ENCODE measurements around the gene HAGH. TPM values are rescaled to one million over a fixed set of nuclear protein-coding genes. Genes with fewer than 3 reads are reported as not detected.

Gene HAGH
- total RNA-seq, 1 experiment from 2014 or later: 36.0 TPM

DNA sequence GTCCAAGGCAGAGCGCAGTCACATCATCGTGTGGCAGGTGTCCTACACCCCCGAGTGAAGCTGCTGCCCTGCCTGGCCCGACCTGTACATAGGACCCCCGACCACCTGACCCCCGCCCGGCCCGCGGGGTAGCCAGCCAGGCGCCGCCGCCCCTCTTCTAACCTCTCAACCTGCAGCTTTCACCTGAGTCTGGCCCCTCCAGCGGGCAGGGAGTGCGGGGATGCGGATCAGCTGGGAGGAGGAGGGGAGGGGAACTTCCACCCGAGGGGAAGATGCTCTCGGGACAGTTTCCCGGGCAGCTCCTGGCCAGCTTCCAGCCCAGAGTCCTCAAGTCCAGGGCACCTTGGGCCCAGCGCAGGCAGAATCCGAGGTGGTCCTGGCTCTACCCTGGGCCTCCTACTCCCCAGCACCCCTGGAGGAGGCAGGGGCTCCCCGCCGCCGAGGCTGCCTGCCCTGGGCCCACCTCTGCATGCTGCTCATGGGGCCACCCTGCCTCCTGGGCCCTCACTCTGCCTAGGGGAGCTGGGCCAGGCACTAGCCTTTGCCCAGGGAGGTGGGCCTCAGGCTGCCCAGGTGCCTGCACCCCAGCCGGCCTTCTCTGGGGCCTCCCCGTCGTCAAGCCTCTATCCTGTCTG, 57.7 kb downstream of the HAGH start:
- Mint-ChIP-seq H3K9me3 (no peaks in the 10 kb centered on the region), H3K27me3 (ENCODE audit: low read depth) (no peaks in the 10 kb centered on the region; the same call in 1 of the 2 replicates), H3K36me3 (peaks cover 4% of the 10 kb centered on the region), H3K4me1 (peaks cover 4% of the 10 kb centered on the region), H3K27ac (no peak overlapping the region), H3K4me3 (no peak overlapping the region)
- TF ChIP-seq TEAD4 (CRISPR knock-in tag; IDR thresholded peaks at IDR 0.05): no peak
- TF ChIP-seq JAZF1 (CRISPR knock-in tag; IDR thresholded peaks at IDR 0.05): no peak
- TF ChIP-seq CREM (CRISPR knock-in tag; IDR thresholded peaks at IDR 0.05): no peak
- TF ChIP-seq NFATC4 (CRISPR knock-in tag; IDR thresholded peaks at IDR 0.05): no peak
- no peak for TF ChIP-seq ZNF317 (CRISPR knock-in tag; IDR thresholded peaks at IDR 0.05; ENCODE audit: borderline replicate concordance, low read depth)
- 0 out of 2 replicates have a peak, but pooled peaks have one; percentile 25 for TF ChIP-seq PRRX2 (CRISPR knock-in tag; IDR thresholded peaks at IDR 0.05)
- 0 out of 2 replicates have a peak, but pooled peaks have one; percentile 3 for TF ChIP-seq ZNF416 (CRISPR knock-in tag; IDR thresholded peaks at IDR 0.05)
- ATAC-seq: no peak
- POLR2A ChIA-PET: interaction anchor here (0.5 to 1.4 kb wide), 2 partner anchors 196 to 252 kb away, joined by 3 to 4 read pairs; partner anchors contain the start of gene RPS2
- no peak for DNase-seq (ENCODE audit: low spot score)
- CTCF ChIA-PET: interaction anchor here (0.7 to 2.4 kb wide), 2 partner anchors 14 to 63 kb away, joined by 3 to 9 read pairs; partner anchors contain the start of genes NUBP2 and SPSB3

DNA sequence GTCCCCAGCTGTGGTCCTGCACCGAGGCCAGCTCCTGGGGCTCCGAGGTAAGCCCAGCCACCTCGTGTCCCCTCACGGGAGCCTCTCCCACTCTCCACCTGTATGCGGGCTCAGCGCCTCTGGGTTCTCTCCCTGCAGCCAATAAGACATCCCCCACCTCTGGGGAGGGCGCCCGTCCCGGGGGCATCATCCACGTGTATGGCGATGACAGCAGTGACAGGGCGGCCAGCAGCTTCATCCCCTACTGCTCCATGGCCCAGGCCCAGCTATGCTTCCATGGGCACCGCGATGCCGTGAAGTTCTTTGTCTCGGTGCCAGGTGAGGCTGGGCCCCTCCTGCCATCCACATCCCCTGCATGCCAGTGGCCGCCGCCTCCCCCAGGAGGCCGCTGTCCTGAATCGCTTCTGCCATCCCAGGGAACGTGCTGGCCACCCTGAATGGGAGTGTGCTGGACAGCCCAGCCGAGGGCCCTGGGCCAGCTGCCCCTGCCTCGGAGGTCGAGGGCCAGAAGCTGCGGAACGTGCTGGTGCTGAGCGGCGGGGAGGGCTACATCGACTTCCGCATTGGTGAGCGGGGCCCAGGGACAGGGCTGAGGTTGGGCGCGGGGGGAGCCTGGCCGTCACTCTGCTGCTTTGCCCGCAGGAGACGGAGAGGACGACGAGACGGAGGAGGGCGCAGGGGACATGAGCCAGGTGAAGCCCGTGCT, 58.4 kb downstream of the HAGH start:
- no peaks in the 10 kb centered on the region; the same call in 1 of the 2 replicates for H3K27me3 Mint-ChIP-seq (ENCODE audit: low read depth)
- H3K4me3 Mint-ChIP-seq: no peak overlapping the region
- TF ChIP-seq ZNF396 (CRISPR knock-in tag; IDR thresholded peaks at IDR 0.05; ENCODE audit: borderline replicate concordance) (no peak), SP1 (CRISPR knock-in tag; conservative IDR thresholded peaks at IDR 0.05) (no peak), ZNF121 (CRISPR knock-in tag; IDR thresholded peaks at IDR 0.05) (no peak), OVOL2 (CRISPR knock-in tag; IDR thresholded peaks at IDR 0.05; ENCODE audit: borderline replicate concordance) (no peak), RELA (CRISPR knock-in tag; IDR thresholded peaks at IDR 0.05; ENCODE audit: borderline replicate concordance) (no peak), TP53 (CRISPR knock-in tag; IDR thresholded peaks at IDR 0.05) (no peak), ATF1 (CRISPR knock-in tag; IDR thresholded peaks at IDR 0.05) (no peak), NR2C2 (CRISPR knock-in tag; IDR thresholded peaks at IDR 0.05) (no peak)
- TF ChIP-seq, protein P1, sequence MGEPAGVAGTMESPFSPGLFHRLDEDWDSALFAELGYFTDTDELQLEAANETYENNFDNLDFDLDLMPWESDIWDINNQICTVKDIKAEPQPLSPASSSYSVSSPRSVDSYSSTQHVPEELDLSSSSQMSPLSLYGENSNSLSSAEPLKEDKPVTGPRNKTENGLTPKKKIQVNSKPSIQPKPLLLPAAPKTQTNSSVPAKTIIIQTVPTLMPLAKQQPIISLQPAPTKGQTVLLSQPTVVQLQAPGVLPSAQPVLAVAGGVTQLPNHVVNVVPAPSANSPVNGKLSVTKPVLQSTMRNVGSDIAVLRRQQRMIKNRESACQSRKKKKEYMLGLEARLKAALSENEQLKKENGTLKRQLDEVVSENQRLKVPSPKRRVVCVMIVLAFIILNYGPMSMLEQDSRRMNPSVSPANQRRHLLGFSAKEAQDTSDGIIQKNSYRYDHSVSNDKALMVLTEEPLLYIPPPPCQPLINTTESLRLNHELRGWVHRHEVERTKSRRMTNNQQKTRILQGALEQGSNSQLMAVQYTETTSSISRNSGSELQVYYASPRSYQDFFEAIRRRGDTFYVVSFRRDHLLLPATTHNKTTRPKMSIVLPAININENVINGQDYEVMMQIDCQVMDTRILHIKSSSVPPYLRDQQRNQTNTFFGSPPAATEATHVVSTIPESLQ (CRISPR knock-in tag; IDR thresholded peaks at IDR 0.05): no peak
- TF ChIP-seq, protein P2, sequence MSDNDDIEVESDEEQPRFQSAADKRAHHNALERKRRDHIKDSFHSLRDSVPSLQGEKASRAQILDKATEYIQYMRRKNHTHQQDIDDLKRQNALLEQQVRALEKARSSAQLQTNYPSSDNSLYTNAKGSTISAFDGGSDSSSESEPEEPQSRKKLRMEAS (CRISPR knock-in tag; IDR thresholded peaks at IDR 0.05): no peak
- TF ChIP-seq, protein P3, sequence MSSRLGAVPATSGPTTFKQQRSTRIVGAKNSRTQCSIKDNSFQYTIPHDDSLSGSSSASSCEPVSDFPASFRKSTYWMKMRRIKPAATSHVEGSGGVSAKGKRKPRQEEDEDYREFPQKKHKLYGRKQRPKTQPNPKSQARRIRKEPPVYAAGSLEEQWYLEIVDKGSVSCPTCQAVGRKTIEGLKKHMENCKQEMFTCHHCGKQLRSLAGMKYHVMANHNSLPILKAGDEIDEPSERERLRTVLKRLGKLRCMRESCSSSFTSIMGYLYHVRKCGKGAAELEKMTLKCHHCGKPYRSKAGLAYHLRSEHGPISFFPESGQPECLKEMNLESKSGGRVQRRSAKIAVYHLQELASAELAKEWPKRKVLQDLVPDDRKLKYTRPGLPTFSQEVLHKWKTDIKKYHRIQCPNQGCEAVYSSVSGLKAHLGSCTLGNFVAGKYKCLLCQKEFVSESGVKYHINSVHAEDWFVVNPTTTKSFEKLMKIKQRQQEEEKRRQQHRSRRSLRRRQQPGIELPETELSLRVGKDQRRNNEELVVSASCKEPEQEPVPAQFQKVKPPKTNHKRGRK (CRISPR knock-in tag; IDR thresholded peaks at IDR 0.05; ENCODE audit: borderline replicate concordance): no peak
- TF ChIP-seq, protein P4, sequence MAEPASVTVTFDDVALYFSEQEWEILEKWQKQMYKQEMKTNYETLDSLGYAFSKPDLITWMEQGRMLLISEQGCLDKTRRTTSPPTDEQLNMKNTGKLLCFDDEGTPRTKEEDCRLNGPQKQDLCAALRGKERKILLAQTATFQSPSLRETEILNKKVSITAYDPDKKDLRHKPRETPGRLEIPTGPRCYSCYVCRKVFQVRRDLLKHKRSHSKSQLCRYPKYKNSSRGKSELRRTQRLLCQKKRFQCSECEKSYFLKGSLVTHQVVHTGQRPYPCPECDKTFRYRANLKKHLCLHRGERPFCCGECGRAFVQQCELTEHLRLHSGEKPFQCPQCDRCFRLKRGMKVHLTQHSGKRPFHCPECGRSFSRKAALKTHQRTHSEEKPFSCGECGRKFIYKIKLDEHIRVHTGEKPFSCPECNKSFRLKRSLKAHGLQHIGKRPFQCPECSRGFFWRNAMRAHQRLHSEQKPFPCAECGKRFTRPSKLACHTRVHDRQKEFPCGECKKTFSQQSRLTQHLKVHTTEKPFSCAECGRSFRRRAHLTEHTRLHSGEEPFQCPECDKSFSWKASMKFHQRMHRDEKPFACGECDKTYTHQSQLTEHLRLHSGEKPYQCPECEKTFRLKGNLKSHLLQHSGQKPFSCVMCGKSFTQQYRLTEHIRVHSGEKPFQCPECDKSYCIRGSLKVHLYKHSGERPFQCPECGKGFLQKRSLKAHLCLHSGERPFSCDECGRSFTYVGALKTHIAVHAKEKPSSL (CRISPR knock-in tag; conservative IDR thresholded peaks at IDR 0.05): no peak
- TF ChIP-seq, protein P5, sequence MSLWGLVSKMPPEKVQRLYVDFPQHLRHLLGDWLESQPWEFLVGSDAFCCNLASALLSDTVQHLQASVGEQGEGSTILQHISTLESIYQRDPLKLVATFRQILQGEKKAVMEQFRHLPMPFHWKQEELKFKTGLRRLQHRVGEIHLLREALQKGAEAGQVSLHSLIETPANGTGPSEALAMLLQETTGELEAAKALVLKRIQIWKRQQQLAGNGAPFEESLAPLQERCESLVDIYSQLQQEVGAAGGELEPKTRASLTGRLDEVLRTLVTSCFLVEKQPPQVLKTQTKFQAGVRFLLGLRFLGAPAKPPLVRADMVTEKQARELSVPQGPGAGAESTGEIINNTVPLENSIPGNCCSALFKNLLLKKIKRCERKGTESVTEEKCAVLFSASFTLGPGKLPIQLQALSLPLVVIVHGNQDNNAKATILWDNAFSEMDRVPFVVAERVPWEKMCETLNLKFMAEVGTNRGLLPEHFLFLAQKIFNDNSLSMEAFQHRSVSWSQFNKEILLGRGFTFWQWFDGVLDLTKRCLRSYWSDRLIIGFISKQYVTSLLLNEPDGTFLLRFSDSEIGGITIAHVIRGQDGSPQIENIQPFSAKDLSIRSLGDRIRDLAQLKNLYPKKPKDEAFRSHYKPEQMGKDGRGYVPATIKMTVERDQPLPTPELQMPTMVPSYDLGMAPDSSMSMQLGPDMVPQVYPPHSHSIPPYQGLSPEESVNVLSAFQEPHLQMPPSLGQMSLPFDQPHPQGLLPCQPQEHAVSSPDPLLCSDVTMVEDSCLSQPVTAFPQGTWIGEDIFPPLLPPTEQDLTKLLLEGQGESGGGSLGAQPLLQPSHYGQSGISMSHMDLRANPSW (CRISPR knock-in tag; conservative IDR thresholded peaks at IDR 0.05; ENCODE audit: low read depth): no peak
- TF ChIP-seq, protein P6, sequence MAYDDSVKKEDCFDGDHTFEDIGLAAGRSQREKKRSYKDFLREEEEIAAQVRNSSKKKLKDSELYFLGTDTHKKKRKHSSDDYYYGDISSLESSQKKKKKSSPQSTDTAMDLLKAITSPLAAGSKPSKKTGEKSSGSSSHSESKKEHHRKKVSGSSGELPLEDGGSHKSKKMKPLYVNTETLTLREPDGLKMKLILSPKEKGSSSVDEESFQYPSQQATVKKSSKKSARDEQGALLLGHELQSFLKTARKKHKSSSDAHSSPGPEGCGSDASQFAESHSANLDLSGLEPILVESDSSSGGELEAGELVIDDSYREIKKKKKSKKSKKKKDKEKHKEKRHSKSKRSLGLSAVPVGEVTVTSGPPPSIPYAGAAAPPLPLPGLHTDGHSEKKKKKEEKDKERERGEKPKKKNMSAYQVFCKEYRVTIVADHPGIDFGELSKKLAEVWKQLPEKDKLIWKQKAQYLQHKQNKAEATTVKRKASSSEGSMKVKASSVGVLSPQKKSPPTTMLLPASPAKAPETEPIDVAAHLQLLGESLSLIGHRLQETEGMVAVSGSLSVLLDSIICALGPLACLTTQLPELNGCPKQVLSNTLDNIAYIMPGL (CRISPR knock-in tag; IDR thresholded peaks at IDR 0.05): no peak
- TF ChIP-seq, protein P7, sequence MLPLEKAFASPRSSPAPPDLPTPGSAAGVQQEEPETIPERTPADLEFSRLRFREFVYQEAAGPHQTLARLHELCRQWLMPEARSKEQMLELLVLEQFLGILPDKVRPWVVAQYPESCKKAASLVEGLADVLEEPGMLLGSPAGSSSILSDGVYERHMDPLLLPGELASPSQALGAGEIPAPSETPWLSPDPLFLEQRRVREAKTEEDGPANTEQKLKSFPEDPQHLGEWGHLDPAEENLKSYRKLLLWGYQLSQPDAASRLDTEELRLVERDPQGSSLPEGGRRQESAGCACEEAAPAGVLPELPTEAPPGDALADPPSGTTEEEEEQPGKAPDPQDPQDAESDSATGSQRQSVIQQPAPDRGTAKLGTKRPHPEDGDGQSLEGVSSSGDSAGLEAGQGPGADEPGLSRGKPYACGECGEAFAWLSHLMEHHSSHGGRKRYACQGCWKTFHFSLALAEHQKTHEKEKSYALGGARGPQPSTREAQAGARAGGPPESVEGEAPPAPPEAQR (CRISPR knock-in tag; IDR thresholded peaks at IDR 0.05): no peak

More for the DNA sequence above, 58.4 kb downstream of the HAGH start:
- Mint-ChIP-seq H3K9me3 (no peaks in the 10 kb centered on the region), H3K36me3 (peaks cover 4% of the 10 kb centered on the region), H3K27ac (no peak overlapping the region), H3K4me1 (peaks cover 4% of the 10 kb centered on the region)
- DNase-seq (ENCODE audit: low spot score): no peak
- no peak for ATAC-seq
- ChIA-PET POLR2A (interaction anchor here (1.4 kb wide), 1 partner anchor 197 kb away, joined by 3 read pairs; the partner anchor contains the start of gene RPS2), CTCF (no interaction called here)

Data from WTC11 (cell line).